Mucosa of descending colon (tissue), 3 donors: ENCODE data around the gene PPFIBP2. TPM values are rescaled to one million over a fixed set of nuclear protein-coding genes. Genes with fewer than 3 reads are reported as not detected.

Source experiments
- ATAC-seq: fragments of 200-7000 bp; cut with Tn5 transposase; one replicate; pipeline ENCODE4 v1.9.1; 2020; ENCODE audit warnings: mild to moderate bottlenecking, moderate library complexity
- DNase-seq, 3 donors: peaks; one replicate each; pipeline ENCODE4 v3.0.0-alpha.2; 2020
- H3K36me3 ChIP-seq: fragments of 200-600 bp; one replicate; pipeline ENCODE4 v1.8.0; 2021; ENCODE audit warnings: low read depth, mild to moderate bottlenecking
- H3K4me1 ChIP-seq: fragments of 200-600 bp; one replicate; pipeline ENCODE4 v1.8.0; 2021; ENCODE audit warnings: low read depth, mild to moderate bottlenecking
- H3K4me3 ChIP-seq: fragments of 200-600 bp; one replicate; pipeline ENCODE4 v1.8.0; 2021; ENCODE audit warnings: mild to moderate bottlenecking
- H3K9me3 ChIP-seq: fragments of 200-600 bp; one replicate; pipeline ENCODE4 v1.8.0; 2021; ENCODE audit warnings: mild to moderate bottlenecking
- intact Hi-C, 2 donors: fragments of 100-400 bp; cut with DNase I in 1 of 2; cut with micrococcal nuclease in 1 of 2; formaldehyde crosslinking; loops; one replicate each; pipeline versions ENCODE4 v1.11.0 to v1.11.1; 2022; cut with DNase I, micrococcal nuclease
- long read RNA-seq, 2 donors: library from polyadenylated mRNA; unstranded; transcript quantifications; one replicate each; pipeline ENCODE4 v2.0.0, GENCODE V29; 2019 to 2021
- total RNA-seq, 3 donors: library from RNA; stranded (reverse); fragmentation: NEBNext Ultra II Directional in 2 of 3; extraction: Animal tissue kit (Norgen Biotek cat#: 25700) in 2 of 3; gene quantifications; one replicate each; pipeline versions ENCODE4 v1.2.1 to v1.2.4, GENCODE V29; 2021 to 2023
- TF ChIP-seq, protein P1 (sequence below): fragments of 200-600 bp; IDR thresholded peaks from one replicate; pipeline ENCODE4 v1.8.0; 2022; ENCODE audit warnings: antibody characterized with exemption, mild to moderate bottlenecking
- donor health status: DM: no; HTN: no; CAD: no; lungs with moderate emphysema.
- donor health status: DM: no; HTN: no; CAD: no.
- donor health status: DM: no; HTN: yes; CAD: no.

PPFIBP2 gene
- total RNA-seq, result 10 to 100 TPM; 40.1 to 83.5 (median 69.2) TPM
- long read RNA-seq, donor 1, transcript PPFIBP2-216 (20 exons, 2,965 nt), result major isoform, 7 of 17 reads
- long read RNA-seq, donor 1, partial matches to known transcripts, result 3 of 17 reads
- long read RNA-seq, donor 1, other reads (novel, unspliced or antisense), result 6 of 17 reads
- long read RNA-seq, donor 2, transcript PPFIBP2-216 (20 exons, 2,965 nt), result major isoform, 5 of 17 reads
- long read RNA-seq, donor 2, partial matches to known transcripts, result 1 of 17 reads
- long read RNA-seq, donor 2, other reads (novel, unspliced or antisense), result 8 of 17 reads

DNA sequence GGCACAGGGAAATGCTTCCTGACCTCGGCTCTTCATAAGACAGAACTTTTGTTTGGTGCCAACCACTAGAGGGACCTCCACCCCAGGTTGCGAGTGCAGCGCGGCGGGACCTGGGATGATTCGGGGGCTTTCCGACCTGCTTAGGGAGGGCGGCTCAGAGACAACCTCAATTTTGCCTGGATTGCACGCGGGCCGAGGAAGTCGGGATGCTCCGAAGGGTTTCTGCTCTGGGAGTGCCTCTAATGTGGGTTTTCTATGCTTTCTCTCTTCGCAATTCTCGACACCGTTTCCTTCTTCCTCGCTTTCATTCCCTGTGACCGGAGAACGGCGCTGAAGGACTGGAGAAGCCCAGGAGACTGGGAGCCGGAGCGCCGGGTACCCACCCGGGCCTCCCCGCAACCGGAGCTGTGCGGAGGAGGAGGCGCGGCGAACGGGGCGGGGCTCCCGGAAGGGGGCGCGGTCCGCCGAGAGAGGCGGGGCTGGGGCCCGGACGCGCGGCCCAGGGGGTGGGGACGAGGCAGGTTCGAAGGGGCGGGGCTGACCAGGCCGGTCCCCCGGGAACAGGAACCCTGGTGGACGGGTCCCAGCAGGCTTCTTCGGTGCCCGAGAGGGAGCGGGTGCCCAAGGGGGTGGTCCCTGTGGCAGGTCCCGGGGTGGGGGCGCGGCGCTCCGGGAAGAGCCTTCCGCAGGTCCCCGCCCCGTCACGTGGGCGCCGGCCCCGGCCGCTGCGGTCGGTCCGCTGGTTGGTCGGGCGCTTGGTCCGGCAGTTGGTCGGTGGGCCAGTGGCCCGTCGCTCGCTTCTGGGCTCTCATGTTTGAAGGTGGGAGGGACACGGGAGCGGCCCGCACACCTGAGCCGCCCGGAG, at the start of gene PPFIBP2:
PPFIBP2 (plus strand) TSS at position 766 of the 865 bp plus-strand sequence. CDS start 35,477 bp downstream, outside the sequence.
- H3K4me1 ChIP-seq, result peaks cover 28% of the 10 kb centered on the region
- H3K36me3 ChIP-seq, result no peaks in the 10 kb centered on the region
- TF ChIP-seq, protein P1, sequence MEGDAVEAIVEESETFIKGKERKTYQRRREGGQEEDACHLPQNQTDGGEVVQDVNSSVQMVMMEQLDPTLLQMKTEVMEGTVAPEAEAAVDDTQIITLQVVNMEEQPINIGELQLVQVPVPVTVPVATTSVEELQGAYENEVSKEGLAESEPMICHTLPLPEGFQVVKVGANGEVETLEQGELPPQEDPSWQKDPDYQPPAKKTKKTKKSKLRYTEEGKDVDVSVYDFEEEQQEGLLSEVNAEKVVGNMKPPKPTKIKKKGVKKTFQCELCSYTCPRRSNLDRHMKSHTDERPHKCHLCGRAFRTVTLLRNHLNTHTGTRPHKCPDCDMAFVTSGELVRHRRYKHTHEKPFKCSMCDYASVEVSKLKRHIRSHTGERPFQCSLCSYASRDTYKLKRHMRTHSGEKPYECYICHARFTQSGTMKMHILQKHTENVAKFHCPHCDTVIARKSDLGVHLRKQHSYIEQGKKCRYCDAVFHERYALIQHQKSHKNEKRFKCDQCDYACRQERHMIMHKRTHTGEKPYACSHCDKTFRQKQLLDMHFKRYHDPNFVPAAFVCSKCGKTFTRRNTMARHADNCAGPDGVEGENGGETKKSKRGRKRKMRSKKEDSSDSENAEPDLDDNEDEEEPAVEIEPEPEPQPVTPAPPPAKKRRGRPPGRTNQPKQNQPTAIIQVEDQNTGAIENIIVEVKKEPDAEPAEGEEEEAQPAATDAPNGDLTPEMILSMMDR, result peak; percentile 47
- intact Hi-C loops, result no loop called here
- ATAC-seq (peak; percentile 94), DNase-seq (peak; percentile 88 to 95 (median 93))
- peak within 1 kb of the TSS; percentile 52 for H3K4me3 ChIP-seq
- H3K9me3 ChIP-seq, result no peaks in the 10 kb centered on the region

DNA sequence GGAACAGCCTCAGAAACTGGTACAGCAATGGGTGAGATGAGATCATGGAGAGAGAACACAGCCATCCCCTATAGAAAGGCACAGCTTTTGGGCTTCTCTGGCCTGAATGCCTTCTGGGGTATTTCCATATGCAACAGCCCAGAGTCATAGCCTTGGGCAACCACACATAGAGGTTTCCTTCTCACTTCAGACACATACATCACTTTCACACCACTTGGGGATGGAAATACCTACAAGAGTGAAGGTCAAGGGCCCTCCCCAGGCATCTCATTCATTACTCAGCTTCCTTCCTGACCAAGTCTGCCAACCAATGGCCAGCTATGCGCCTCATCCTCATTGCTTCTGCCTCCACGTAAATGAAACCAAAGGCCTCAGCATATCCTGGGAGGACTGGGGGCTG, 46.1 kb upstream of the PPFIBP2 start:
- Histone ChIP-seq H3K36me3 (no peaks in the 10 kb centered on the region), H3K4me1 (no peaks in the 10 kb centered on the region), H3K9me3 (no peaks in the 10 kb centered on the region), H3K4me3 (no peak overlapping the region)
- intact Hi-C loops, result no loop called here
- TF ChIP-seq, protein P1, result no peak
- DNase-seq, result no peak
- no peak for ATAC-seq

DNA sequence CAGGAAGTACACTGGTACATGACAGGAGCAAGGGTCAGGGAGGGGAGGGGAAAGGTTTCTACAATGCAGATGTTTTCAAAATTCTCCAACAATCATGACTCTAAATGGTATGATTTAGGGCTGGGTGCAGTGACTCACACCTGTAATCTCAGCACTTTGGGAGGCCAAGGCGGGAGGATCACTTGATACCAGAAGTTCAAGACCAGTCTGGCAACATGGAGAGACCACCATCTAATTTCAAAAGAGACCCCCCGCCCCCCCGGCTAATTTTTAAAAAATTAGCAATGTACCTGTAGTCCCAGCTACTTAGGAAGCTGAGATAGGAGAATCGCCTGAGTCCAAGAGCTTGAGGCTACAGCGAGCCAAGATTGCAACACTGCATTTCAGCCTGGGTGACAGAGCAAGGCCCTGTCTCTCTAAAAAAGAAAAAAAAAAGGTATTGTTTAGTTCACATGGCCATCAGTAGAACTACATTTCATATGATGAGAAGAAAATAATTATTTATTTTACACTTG, 44.4 kb upstream of the PPFIBP2 start:
- Histone ChIP-seq H3K4me3 (no peak overlapping the region), H3K4me1 (no peaks in the 10 kb centered on the region), H3K9me3 (no peaks in the 10 kb centered on the region), H3K36me3 (no peaks in the 10 kb centered on the region)
- intact Hi-C loops, result no loop called here
- DNase-seq (no peak), ATAC-seq (peak; percentile 14)
- TF ChIP-seq, protein P1, result no peak

DNA sequence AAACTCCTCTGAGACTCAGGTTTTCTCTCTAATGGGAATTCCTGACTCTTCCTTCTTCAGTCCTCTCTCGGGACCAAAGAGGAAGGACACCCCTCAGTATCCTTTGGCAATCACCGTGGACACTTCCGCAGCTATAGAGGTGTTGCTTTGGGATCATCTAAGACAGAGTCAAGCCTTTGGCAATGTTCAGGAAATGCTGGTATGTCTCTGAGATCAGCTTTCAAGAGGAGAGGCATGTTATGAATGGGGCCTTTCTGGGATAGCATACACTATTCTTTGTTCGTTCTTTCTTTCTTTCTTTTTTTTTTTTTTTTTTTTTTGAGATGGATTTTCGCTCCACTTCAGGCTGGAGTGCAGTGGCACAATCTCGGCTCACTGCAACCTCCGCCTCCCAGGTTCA, 42.7 kb upstream of the PPFIBP2 start:
- H3K36me3 ChIP-seq, result no peaks in the 10 kb centered on the region
- no peak overlapping the region for H3K4me3 ChIP-seq
- no peaks in the 10 kb centered on the region for H3K9me3 ChIP-seq
- ATAC-seq (no peak), DNase-seq (no peak)
- intact Hi-C loops, result no loop called here
- TF ChIP-seq, protein P1, result no peak
- H3K4me1 ChIP-seq, result no peaks in the 10 kb centered on the region

DNA sequence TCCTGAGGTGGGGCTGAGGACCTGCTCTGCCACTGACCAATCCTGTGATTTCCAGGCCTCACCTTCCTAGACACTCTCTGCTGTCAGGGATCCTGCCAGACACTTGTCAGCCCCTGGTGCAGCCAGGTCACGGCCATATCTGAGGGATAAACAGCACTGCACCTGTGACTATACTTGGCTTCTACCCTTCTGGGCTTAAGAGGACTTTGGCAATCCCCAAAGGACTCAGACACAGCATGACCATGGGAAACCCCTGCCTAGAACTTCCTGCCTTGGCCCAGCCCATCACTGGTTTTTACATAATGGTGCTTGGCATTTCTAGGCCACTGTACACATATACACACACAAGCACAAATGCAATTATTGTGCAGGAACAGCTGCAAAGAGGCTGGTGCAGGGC, 40.1 kb upstream of the PPFIBP2 start:
- Histone ChIP-seq H3K4me1 (no peaks in the 10 kb centered on the region), H3K36me3 (no peaks in the 10 kb centered on the region), H3K9me3 (no peaks in the 10 kb centered on the region), H3K4me3 (no peak overlapping the region)
- TF ChIP-seq, protein P1, result no peak
- intact Hi-C loops, result no loop called here
- peak; percentile 19 for ATAC-seq
- no peak for DNase-seq
